ENCODE measurements around the gene SERTM1.

The SERTM1 gene

DNA sequence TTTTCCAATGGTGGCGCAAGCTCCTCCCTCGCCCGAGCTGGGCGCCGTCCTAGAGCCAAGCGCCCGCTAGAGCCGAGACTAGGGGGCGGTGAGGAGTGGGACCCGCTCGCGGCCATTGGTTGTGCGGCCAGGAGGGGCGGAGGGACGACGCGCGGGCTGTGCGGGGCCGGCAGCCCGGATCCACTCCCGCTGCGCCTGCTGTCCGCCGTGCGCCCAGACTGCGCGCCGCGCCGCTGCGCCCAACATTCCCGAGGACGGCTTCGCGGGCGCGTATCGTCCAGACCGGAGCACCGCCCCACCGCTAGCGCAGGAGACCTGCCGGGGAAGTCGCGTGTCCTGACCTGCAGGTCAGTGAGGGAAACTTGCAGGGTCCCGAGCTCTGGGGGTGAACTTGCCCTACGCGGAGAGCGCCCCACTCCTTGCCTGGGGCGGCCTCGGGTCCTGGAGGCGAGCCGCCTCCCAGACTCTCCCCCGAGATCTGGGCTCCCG, at the start of gene SERTM1:
Gene SERTM1 (plus strand): TSS at position 183 of the 489 bp plus-strand sequence. CDS start 21,059 bp downstream, outside the sequence.
- no peak for DNase-seq (ENCODE audit: low read depth in 2 of 2)

DNA sequence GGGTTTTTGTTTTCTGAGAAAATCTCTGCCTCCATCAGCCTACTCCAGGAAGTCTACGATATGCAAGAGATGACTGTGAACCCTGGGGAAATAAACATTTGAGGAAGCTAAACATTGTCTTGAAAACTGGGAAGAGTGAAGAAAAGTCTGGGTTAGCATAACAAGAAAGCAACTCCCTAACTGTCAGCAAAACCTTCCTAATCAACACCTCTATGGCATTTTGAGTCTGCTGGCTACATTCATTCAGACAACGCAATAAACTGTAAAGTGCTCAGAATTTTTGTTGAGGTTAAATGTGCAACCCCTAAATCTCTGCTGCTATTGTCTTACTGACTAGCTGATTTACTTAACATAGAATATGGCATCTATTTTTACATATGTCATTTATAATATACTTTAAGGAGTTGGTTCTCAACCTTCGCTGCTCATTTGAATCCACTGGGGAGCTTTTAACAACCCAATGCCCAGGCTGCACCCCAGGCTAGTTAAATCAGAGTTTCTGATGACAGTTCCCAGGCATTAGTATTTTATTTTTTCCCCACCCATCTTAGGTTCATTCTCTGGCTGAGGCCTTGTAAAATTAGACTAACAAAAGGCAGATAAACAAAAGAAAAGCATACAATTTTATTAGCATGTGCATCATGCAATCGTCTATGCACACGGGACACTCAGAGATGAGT, 45.3 kb upstream of the SERTM1 start:
- no peak for DNase-seq (ENCODE audit: low read depth in 2 of 2)

DNA sequence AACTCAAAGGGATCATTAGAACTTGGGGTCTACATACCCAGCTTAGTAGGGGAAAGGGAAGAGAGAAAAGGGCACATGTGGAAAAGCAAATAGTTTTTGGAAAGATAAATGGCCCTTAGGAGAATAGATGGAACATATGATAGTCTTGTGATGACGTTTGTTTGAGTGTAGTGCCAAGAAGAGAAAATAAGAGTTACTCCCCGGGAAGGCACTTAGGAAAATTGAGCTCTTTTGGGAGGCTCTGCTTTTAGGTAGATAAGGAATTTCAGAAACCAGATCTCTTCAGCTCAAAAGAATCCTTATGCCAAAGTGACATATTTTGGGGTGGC, 44.8 kb upstream of the SERTM1 start:
- DNase-seq (ENCODE audit: low read depth in 2 of 2), result no peak

DNA sequence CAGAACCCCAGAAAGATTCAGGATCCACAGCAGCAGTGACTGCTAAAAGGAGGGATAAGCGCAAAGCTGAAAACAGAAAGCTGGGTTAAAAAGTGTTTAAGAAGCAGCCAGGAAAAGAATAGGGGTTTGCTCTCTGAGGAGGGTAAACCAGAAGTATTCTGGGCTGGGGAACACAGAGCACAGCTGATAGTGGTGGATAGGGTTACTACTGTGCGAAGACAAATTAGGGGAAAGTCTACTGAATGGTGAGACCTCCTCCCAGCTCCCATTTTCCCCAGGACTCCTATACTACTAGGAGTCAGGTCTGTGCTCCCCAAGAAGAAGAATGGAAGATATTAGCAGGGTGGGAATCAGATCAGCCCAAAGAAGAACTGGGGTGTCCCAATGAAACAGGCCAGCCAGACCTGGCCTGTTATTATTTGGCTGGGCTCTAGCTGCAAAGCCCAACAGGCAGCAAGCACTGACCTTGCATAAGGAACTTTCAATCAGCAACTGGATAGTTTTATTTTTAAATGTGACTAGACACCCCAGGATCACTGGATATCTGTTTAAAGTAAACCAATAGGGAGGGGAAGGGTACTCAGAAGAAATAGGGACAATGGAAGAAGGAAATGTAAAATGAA, 43.5 kb upstream of the SERTM1 start:
- DNase-seq (ENCODE audit: low read depth in 2 of 2), result no peak

DNA sequence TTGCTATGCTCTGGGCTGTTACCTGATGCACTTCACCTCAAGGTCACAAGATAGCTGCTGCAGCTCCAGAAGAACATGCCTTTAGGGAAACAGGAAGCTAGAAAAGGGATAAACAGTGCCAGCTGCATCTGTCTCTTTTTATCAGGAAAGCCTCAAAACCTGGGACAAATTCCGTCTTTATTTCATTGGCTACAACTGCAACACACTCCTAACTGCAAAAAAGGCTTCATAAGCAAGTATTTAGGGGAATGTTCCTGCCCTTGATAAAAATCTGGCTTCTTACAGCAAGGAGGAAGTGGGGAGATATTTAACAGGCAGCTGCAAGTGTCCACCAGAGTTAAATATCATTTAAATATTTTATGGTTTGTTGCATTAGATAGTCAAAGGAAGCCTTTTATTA, 34.2 kb upstream of the SERTM1 start:
- no peak for DNase-seq (ENCODE audit: low read depth in 2 of 2)

DNA sequence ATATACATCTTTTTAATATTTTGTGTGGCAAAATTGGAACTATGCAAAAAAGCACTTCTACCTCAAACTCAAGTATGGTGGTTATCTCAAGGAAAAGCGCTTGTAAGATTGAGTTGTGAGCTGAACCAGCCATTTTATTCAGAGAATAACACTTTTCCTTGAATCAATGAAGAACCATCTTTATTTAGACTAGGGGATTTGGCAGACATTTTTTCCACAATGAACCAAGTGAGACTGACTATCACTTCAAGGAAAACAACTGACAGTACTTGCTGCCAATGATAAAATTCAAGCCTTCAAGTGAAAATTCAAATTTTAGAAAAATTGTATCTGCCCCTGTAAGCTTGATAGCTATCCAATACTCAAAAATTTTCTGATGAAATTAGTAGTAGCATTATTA, 23.2 kb upstream of the SERTM1 start:
- no peak for DNase-seq (ENCODE audit: low read depth in 2 of 2)

DNA sequence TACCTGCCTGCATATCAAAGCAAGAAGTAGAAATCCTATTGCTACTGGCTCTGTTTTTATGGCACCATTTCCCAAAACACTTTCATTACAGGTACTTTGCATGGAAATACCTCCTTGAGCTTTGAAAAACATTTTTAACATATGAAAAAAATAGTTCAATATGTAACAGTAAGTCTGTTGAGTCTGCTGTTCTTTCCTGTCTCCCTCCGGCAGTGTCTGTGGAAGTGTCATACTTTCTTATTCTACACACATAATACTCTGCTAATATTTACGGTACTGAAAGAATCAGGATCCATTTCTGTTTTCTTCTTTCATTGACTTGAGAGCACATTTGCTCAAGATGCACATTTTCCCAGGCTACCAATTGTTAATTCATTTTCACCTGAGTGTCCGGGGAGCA, 8.2 kb upstream of the SERTM1 start:
- DNase-seq (ENCODE audit: low read depth in 2 of 2), result no peak

DNA sequence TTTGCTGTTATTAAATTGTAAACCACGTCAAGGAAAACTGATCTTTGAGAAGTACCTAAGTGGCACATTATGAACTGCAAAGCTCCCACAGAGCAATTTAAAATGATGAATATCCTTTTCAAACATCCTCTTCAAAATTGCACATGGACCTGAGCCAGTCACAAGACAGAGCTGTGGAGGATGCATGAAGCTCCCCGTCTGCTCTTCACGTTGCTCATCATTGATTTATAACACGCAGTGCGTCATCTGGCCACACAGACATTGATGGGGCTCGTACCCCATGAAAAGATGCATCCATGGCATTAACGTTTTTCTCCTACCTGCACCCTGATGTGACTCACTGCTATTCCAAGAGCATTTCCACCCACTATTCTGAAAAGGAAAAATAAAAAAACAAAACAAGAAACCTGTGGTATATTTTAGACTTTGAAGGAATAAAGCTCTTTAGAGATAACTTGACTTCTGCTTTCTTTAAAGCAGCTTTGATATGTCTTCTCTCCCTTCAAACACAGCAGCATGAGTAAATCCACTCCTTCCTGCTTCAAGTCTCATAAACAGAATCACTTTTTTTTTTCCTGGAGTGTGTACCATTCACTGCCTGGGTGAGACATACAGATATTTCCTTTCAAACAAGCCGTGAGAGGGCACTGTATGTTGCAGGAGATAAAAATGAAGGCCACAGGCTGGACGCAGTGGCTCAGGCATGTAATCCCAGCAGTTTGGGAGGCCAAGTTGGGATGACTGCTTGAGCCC, 7.2 kb upstream of the SERTM1 start:
- DNase-seq (ENCODE audit: low read depth in 2 of 2), result no peak

DNA sequence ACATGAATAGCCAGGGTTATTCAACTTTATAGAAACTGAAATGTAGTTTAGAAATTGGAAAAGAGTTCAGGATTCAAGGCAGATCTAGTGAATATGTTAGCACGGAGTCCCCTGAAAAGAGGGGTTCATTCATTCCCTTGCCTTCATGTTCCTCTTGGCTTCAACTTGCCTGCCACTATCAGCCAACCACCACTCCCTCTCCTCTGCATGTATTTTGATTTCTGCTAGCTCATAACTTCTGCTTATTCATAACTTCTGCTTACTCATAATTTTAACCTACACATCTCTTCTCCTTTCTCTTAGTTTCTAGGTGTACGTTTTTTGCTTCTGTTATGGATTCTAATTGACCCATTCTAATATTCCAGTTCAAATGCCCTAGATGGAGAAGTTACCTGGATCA, 5.5 kb upstream of the SERTM1 start:
- no peak for DNase-seq (ENCODE audit: low read depth in 2 of 2)

DNA sequence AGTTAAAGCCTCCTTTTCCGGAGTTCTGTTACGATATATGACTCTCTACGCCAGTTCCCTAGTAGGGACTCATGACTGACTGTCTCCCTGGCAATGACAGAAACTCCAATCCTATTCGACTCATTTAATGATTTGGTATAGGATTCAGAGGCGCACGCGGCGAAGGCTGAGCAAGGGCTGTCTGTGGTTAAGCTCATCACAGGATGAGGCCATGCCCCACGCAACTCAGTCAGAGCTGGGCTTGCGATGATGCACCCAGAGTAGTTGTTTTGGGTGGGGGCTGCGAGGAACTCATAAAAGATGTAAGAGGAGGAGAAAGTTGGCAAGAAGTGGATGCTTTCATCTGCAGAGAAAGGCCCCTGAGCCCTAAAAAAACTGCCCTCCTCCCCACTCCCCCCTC, 468 bp upstream of the SERTM1 start:
- no peak for DNase-seq (ENCODE audit: low read depth in 2 of 2)

DNA sequence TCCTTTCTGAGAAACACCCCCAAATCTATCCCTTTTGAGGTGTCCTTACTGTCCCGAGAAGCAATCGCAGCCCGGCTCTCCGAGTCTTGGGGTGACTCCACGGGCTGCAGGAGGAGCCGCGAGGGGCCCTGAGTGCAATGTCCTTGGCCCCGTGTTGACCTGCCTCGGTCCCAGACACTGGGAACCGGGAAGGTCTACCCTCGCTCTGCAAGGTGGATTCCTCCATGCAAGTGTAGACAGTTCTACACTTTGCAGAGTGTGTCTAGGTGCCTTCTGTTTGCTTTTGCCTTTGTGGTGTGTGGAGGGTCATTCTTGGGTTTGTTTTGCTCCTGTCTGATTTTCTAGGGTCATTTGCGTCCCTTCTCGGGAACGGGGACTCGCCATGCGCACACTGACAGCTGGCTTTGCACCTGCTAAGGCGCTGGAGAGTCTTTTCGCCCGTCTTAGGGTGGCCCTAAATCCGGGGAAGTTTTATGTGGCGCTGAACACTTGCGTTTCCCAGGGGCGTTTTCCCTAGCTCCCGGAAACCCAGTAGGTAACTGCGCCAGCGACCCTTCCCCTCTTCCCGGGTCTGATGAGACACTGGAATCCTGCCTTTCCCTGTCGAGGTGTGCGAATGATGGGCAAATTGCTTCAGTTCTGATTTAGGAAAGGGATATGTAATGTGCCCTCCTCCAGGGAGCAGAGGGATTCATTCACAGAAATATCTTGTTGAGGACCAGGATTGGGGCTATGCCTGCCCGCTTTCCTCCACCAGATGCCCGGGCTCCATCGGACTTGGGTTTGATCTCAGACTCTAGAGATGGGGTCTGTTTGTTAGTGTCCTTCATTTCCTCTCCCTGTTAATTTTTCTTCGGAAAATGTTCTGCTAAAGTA, 755 bp downstream of the SERTM1 start:
- DNase-seq (ENCODE audit: low read depth in 2 of 2), result no peak

DNA sequence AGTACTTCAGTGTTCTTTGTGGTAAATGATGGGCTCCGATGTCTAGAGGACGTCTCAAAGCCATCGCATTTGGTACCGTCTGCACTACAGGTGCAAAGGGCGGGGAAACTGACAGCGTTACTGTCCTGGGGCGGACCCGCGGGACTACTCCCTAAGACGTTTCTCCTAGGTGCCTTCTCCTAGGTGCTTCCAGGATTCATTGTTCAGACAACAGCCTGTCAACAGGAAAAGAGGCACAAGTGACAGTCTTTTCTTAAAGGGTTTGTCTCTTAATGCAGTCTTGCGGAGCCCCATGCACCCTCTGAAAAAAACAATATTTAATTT, 1.4 kb downstream of the SERTM1 start:
- DNase-seq (ENCODE audit: low read depth in 2 of 2), result no peak

DNA sequence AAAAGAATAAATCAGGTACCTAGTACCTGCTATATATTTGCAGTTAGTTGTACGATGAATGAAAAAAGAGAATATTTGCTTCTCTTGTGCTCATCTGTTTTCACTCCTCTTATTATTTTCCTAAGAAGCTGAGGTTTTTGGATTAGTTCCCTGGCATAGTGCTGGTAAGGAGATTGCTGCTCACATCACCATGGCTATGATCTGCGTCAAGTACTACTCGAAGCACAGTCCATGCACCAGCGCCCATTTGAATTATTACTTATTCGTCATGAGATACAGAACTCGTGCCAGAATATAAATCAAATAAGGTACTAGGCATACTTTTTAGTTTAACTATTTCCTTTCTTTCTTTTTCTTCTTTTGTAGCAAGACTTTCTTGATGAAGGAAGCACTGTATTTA, 7.1 kb downstream of the SERTM1 start:
- DNase-seq (ENCODE audit: low read depth in 2 of 2), result no peak

DNA sequence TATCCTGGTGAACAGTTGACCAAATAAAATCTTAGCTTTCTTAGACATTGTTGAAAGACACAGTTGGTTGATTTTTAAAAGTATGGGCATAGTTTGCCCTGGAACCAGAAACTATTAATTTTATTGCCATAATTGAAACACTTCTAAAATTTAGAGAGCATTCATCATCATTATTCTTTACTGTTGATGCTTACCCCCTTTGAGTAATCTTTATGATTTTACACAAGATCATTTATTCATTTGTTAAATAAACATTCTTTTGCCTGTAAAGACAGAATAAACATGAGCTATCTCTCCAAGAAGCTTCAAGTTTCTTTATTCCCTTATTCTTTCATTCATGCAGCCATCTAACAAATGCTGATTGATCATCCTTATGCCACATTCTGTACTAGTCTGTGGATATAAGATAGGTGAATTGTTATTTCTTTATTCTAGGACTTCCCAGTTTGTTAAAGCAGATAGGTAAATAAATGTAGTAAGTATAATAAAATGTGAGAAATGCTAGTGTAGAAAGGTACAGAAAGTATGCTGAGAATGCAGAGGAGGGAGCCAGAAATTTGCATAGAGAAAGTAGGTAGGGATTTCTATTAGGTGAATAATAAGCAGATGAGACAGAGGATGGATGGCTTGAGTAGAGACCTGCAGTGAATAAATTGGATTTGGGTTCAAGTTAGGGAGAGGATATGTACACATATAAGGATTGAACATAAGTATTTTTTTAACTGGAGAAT, 8.2 kb downstream of the SERTM1 start:
- no peak for DNase-seq (ENCODE audit: low read depth in 2 of 2)

DNA sequence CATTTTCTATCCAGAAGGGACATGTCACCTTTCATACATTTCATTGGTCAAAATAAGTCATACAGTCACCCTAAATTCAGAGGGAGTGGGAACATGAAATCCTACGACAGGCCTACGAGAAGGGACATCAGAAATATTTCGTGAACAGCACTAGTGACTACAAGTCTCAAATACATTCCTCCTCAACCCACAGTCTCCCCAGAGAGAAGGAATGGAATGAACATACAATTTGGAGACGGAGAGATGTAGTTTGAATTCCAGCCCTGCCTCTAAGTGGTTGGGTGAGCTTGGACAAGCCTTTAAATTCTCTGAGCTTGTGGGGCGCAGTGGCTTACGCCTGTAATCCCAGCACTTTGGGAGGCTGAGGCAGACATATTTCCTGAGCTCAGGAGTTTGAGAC, 9.9 kb downstream of the SERTM1 start:
- DNase-seq (ENCODE audit: low read depth in 2 of 2), result no peak

DNA sequence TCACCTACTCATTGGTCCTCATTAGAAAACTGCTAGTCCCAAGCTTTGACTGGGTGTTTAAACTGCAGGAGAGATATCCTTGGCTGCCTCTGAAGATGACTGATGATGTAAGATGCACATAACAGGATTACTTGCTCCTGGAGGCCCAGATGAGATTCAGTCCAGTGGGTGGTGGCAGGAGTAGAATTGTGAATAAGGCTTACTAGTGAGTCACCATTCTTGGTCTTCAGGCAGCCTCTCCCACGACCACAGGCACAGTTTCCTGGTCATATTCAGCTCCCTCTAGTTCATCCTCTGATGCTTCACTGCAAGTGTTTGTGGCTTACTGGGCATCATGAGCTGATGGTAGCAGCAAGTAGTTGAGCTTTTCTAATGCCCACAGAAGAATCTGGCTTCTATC, 12.1 kb downstream of the SERTM1 start:
- no peak for DNase-seq (ENCODE audit: low read depth in 2 of 2)

DNA sequence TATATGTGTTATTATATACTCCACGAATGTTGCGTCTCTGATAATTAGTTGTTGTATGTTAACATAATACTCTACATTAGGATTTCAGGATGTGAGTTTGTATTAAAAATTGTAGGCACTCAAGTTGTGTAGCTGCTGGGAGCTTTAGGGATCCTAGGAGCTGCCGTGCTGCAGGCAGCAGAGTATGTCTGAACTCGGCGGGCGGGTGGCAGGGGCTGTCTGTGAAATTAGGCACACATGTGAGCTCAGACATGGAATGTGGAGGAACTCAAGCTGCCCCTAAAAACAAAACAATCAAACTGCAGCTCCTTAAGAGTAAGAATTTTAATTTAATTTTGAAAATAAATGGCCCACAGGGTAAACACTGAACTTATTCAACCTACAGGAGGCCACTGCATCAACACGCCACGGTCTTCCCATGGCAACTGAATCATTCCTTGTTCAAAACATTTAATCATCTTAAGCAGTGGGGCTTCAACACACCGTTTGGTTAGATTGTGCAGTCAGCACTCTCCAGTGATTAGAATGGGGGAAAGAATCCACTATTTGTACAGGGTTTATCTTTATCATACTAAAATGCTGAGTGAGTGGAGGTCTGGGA, 22.7 kb downstream of the SERTM1 start:
- no peak for DNase-seq (ENCODE audit: low read depth in 2 of 2)

DNA sequence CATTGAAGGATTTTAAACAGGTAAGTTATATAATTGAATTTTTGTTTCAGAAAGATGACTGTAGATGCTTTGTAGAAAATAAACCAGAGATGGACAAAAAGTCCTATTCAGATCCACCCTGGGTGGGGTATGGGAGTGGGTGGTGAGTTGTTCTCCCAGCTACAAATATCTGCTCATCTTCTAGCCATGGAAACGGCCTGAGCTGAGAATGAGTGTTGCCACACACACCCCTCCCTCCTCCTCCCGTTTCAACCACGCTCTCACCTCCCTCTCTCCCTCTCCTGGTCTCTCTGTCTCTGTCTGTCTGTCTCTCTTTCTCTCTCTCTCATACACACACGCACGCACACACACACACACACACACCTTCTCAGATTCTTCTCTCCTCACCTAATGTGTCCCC, 26.4 kb downstream of the SERTM1 start:
- DNase-seq (ENCODE audit: low read depth in 2 of 2), result no peak

DNA sequence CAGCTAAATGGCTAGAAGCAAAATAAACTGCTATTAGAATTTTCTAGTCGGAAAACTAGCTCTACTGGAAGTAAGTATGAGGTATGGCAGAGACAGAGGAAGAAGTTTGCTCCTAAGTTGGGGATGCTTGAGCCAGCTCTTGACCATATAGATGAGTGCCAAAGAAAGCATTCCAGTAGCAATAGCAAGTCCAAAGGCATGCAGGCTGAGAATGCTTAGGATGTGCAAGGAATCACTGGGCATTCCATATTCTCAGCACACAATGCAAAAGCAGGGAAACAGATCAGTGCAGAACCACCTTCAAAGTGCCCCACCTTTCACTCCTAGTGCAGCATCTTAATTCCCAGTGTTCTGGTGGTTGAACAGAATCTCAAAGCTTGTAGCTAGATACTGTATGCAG, 32.9 kb downstream of the SERTM1 start:
- no peak for DNase-seq (ENCODE audit: low read depth in 2 of 2)

DNA sequence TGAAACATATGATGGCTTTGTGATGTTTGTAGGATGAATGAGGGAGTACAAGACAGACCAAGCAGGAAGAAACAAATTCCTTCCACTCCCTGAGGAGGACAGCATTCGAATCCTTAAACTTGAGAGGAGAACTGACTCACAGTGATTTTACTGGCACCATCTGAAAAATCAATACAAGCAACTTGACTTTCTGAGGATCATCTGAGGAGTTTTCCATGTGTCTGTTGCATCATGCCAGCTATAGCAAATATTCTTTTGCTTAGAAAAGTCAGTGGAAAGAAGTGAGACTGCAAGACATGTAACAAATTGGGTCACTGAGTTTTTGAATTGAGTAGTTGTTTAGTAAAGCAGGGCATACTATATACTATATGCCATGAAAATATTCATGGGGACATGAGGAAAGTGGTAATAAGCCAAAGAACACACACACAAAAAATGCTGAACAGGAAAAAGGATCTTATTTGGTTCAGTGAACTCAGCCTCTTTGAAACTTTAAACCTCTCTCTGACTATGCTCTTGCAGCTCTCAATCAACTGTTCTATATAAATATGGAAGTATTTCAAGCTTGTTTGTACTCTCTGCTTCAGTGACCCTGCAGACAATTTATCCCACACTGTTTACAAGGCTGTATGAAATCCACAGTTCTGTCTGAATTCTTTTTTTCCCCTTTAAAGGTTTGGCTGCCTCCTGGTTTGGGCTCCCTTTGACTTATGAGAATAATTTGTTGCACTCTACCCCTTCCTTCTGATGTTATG, 35.5 kb downstream of the SERTM1 start:
- DNase-seq (ENCODE audit: low read depth in 2 of 2), result no peak

All from stimulated activated CD4-positive, alpha-beta T cell treated with anti-CD3 and anti-CD28 coated beads, Interleukin-15, amount 100 ng/mL, for 48 hours (primary cell).